Measurements from ENCODE around the gene TMEM175.

TMEM175 gene, protein sequence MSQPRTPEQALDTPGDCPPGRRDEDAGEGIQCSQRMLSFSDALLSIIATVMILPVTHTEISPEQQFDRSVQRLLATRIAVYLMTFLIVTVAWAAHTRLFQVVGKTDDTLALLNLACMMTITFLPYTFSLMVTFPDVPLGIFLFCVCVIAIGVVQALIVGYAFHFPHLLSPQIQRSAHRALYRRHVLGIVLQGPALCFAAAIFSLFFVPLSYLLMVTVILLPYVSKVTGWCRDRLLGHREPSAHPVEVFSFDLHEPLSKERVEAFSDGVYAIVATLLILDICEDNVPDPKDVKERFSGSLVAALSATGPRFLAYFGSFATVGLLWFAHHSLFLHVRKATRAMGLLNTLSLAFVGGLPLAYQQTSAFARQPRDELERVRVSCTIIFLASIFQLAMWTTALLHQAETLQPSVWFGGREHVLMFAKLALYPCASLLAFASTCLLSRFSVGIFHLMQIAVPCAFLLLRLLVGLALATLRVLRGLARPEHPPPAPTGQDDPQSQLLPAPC

DNA sequence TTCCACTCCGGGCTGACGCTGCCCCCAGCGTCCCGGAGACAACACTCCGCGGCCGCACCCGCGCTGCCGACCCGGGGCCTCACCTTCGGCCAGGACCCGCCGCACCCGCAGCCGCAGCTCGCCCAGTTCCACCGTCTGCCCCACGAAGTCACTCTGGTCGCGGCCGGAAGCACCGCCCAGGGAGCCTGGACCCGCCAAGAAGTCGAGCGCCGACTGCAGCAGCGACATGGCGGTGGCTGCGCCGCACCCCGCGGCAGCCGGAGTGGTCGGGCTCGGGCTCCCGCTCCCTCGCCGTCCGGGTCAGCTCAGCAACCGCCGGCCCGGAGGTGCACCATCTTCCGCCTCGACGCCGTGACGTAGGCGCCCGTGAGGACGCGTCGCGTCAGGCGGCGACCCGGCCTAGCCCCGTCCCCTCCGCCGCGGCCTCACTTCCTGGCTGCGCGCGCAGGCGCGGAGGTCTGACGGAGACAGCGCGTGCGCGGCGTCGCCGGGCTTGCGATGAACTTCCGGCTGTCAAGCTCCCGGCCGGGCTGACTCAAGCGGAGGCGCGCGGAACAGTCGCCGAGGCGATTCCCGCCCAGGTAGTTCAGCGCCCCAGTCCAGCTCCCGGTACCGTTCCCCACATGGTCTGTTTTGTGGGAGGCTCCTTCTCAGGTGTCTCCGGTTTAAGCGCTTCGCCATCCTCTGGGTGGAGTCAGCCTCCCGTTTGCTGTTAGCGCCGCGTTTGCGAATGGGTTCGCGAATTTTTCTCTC, at the start of gene TMEM175, which contains the start of gene GAK:
TSS of gene TMEM175 (plus strand) at position 501 of the 753 bp plus-strand sequence. CDS start 15,280 bp downstream, outside the sequence.
TSS of gene GAK (minus strand) at position 357 of the 753 bp plus-strand sequence. CDS start at position 228, 129 bp downstream.
- peak; percentile 90 for DNase-seq

DNA sequence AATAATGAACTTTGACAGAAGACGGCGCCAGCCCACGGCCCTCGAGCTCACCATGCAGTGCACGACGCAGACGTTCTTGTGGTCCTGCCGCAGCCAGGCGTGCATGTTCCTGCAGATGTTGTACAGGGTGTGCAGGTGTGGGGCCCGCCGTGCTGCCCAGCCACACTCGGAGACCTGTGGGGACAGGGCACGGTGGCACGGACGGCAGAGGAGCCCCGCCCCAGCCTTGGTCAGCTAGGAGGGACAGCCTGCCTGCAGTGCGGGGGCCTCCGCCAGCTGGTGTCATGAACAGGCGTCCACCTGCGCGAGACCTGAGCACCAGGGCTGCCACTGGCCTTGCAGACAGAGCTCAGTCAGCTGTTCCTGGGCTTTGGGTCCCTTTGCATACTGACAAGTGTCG, 49.6 kb upstream of the TMEM175 start:
- DNase-seq, result no peak

DNA sequence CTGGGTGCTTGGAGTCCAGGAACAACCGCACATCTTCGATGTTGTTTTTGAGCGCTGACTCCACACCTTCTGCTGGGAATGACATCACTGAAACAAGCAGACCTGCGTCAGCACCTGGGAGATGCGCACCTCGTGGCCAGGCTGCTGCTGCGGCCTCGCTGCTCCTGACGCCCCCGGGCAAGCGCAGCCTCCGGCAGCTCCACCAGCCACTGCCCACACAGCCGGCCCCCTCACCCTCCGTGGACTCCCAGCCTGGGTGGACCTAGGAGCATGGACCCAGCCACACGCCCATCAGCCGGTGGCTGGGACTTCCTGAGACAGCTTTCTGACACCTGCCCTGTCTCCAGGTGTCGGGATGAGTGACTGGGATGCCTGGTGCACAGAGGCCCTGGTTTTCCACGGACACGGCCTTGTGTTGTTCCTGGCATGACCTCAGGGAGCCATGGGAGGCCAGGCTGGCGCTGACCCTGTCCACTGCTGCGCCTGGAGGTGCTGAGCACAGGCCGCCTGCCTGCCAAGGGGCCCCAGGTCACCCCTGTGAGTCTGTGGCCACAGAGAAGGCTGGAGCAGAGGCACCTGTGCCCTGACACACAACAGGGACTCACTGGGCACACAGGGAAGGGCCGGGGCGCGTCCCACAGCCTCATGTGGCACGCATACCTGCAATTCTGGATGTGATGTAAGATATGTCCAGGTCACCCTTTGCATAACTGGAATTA, 48.7 kb upstream of the TMEM175 start:
- no peak for DNase-seq

DNA sequence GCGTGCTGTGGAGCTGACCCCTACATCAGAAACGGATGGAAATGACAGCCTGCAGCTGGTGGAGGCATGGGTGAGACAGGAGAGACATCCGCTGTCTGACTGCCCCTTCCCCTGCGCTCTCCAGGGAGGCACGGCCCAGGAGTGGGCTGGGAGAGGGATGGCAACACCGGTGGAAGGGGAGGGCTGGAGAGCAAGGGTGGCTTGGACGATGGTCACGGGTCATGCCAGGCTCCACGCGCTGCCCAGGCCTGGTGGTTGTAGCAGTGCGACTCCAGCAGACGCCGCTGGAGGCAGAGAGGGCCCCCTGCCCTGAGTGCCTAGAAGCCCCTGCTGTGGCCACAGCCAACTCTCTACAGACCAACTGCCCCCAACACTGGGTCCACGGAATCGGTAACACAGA, 48.0 kb upstream of the TMEM175 start:
- no peak for DNase-seq

DNA sequence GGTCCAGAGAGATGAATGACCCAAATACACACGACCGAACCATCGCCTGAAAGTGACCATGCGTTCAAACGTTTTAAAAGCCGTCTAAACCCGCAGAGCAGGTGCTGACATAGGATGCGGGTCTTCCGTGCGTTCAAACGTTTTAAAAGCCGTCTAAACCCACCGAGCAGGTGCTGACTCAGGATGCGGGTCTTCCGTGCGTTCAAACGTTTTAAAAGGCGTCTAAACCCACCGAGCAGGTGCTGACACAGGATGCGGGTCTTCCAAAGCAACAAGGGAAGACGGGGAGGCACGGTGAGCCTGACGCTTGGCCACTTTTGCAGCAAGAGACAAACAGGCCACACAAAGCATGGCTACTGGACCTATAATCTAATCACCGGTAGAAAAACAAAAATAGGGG, 47.4 kb upstream of the TMEM175 start:
- no peak for DNase-seq

DNA sequence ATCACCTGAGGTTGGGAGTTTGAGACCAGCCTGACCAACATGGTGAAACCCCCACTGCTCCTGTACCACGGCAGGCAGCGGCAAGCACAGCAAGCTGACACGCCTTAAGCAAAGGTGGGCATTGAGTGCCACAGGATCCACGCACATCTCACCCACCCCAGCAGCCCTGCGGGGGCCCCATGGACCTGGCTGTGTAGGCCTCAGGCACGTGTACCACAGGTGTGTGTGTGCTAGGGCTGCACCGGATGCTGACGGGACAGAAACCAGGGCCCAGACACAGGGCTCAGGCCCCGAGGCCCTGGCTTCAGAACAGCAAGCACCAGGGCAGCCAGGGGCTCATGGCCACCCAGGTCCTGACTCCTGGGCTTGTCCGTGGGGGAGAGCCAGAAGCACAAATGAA, 46.9 kb upstream of the TMEM175 start:
- DNase-seq, result no peak

DNA sequence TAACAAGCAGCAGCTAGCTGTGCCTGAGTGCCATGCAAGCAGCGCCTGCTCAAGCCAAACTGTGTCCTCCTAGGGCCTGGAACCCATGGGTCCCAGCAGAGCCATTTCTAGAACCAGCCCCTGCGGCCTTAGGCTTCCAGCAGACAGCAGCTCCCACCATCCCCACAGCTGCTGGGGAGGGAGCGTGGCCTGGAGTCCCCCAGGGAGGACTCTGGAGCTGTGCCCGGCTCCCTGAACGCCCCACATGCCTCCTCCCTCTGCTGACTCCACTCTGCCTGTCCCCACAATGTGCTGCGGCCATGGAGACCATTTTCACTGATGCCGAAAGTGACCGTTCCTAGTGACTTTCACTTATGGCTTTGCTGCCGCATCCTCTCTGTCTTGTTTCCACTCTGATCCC, 46.0 kb upstream of the TMEM175 start:
- no peak for DNase-seq

DNA sequence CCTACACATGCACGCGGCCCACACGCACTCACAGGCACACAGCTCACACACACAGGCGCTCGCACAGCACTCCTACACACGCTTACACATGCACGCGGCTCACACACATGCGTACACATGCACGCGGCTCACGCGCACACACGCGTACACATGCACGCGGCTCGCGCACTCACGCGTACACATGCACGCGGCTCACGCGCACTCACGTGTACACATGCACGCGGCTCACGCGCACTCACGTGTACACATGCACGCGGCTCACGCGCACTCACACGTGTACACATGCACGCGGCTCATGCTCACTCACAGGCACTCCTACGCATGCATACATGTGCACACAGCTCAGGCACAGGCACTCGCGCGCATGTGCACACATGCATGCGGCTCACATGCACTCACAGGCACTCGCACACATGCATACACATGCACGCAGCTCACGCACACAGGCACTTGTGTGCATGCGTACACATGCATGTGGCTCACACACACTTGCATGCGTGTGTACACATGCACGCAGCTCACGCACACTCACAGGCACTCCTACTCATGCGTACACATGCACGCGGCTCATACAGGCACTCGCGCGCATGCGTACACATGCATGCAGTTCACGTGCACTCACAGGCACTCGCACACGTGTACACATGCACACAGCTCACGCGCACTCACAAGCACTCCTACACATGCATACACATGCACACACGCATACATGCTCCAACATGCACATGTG, 45.1 kb upstream of the TMEM175 start:
- DNase-seq, result no peak

DNA sequence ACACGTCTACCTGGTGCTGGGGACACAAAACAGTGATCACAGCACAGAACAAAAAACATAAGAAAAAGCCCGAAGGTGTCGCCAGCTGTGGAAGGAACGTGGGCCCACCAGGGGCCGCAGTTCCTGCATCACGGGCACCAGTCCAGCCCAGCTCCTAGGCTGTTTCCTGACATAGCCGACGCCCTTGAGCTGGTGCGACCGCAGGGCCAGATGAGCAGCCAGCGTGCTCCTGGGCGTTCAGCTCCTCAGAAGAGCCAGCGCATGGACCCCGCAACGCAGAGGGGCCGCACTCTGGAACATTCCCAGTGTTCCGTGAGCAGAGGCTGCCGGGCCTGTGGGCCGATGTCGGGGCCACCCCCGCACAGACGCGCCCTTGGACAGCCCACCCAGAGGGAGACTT, 44.2 kb upstream of the TMEM175 start:
- no peak for DNase-seq

DNA sequence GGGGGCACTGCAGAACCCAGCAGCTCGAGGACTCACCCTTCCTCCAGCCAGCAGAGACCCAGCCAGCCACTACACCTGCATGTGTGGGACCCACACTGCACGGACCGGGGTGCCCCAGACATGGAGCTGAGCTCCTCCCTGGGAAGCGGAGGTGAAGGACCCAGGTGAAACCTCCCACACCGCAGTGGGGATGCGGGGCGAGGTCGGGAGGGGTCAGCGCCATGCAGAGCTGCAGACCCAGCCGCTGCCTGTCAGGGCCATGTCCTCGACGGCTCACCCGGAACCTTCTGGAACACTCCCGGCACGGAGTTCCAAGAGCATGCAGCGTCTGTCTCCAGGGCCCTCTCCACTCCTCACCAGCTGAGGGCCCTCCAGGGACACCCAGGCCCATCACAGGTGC, 42.7 kb upstream of the TMEM175 start:
- no peak for DNase-seq

DNA sequence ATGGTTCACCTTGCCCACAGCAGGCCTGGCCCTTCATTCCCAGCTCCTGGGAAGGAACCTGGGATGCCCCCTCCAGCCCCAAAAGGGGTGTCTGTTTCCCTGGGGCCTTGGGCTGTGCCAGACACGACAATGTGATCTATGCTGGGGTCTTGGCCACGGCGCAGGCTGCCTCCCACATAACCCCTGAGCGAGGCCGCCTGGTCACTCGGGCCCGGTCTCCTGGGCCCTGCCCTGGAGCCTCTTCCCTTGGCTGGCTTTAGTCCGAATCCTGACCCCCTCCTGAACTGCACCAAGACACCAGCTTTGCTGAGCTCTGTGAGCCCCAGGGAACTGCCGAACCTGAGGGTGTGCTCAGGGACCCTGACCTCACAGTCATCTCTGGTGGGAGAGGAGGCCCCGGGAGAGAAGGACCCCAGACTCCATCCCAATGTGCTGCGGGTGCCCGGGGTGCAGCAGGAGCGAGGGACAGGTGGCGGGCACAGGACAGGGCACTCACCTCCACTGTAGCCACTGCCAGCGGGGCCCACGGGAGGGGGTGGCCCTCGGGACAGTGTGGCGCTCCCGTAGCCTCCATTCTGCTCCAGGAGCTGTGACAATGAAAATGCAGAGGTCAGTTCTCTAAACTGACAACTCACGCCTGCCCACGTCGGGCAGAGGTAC, 42.1 kb upstream of the TMEM175 start:
- DNase-seq, result no peak

DNA sequence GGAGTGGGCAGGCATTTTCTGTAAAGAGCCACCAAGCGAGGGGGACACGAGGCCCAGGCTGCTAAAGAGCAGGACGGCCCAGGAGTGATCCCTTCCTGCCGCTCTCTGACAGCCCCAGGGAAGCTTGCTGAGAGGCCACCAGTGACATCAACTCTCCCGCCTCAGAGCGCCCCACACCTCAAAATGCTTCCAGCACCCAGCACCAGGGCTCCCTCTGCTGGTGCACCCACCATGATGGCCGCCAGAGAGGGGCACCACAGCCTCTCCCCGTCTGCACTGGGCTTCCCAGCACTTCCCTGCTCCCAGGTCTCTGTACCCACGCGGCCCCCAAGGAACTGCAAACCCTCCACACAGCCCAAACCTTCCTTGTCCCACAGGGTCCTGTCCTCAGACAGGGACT, 40.5 kb upstream of the TMEM175 start:
- no peak for DNase-seq

DNA sequence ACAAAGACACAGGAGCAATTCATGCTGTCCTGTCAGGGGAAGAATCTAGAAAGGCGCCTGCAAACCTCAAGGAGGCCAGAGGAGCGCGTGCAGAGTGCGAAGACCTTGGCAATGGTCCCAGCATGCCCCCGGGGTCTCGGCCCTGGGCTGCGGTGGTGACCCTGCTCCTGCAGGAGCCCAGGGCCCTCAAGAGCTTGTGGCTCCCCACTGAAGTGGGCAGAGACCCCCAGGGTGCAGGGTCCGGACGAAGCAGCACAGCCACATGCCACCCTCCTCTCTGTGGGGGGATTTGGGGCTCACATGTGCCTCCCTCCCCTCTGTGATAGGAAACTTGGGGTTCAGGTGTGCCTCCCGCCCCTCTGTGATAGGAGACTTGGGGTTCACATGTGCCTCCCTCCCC, 39.5 kb upstream of the TMEM175 start:
- no peak for DNase-seq

DNA sequence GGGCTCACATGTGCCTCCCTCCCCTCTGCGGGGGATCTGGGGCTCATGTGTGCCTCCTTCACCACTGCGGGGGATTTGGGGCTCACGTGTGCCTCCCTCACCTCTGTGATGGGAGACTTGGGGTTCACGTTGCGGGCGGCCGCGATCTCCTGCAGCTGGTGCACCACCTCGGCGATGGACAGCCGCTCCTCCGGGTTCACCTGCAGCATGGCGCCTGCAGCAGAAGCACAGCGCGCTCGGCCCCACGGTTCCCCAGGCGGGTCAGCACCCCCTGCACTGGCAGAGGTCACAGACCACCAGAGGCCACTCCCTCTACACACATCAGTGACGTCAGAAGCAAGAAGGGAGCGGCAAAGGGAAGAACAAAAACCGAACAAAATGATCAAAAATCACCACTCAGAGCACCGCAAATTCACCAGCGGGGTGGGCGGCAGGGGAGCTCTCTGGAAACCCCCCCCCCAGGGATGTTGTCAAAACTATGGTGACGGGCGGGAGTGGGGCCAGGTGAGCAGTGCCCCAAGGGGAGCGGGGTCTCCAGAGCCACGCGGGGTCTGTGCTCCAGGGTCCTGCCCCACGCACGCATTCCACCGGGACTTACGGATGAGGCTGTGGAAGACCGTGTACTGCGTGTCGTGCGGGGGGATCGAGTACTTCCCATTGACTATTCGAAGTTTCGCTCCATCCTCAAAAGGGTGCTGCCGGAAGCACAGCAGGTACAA, 38.8 kb upstream of the TMEM175 start:
- no peak for DNase-seq

DNA sequence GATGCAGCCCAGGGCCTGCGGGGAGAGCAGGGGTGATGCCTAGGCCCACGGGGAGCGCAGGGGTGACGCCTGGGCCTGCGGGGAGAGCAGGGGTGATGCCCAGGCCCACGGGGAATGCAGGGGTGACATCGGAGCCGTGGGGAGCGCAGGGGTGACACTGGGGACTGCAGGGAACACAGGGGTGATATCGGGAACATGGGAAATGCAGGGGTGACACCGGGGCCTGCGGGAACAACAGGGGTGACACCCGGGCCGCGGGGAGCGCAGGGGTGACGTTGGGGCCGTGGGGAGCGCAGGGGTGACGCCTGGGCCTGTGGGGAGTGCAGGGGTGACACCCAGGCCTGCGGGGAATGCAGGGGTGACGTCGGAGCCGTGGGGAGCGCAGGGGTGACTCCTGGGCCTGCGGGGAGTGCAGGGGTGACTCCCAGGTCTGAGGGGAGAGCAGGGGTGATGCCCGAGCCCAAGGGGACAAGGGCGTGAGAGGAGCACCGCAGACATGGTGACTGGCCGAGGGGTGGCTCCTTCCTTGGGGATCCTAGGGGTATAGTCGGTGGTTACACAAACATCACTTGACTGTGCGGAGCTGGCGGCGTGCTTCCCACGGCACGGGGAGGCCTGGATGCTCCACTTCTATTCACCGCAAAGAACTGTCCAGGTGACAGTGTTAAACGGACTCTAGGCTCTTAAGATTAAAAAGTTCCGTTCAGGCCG, 38.1 kb upstream of the TMEM175 start:
- no peak for DNase-seq

DNA sequence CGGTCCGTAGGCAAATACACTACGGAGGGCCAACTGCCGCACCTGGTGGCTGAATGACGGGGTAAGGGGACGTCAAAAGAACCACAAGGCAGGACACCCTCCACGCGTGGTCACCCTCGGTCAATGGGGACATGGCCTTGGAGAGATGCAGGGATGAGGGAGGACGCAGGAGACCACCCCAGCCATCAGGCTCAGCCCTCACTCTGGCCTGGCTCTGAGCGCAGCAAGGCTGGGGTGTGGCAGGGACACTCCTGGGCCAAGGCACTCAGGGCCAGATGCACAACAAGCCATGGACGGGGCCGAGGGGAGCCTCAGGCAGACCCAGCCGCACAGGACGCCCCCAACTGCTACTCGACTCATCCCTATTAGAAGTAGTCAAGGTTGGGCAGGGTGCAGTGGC, 36.7 kb upstream of the TMEM175 start:
- DNase-seq, result no peak

DNA sequence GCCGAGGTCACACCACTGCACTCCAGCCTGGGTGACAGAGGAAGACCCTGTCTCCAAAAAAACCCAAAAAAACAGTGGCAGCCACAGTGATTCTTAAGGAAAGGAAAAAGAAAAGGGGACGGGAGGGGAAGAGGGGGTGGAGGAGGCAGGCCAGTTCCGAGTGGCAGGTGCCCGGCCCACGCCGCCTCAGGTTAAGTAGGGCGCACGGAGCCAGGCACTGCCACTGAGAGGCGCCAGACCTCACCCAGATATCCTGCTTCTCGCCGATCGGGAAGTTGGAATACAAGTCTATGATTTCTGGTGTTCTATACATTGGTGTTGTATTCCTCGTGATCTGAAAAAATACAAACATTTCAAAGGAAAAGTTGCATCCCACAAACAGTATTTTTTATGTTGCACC, 36.0 kb upstream of the TMEM175 start:
- no peak for DNase-seq

DNA sequence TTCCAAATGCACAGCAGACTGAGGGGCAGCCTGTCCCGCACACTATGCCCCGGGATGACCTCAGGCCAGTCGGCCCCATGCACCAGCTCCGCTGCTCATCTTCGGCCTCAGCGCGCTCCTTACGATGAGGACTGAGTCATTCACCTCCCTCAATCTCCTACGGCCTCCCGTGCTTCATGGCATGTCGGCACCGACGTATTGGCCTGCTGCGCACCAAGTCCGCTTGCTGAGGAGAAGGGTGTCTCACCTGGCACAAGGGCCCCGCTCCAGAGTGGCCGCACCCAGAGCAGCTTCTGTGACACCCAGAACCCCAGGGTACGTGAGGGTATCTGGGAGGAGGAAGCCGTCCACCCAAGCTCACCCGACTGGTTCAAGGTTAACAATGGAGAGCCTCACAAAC, 35.6 kb upstream of the TMEM175 start:
- no peak for DNase-seq

DNA sequence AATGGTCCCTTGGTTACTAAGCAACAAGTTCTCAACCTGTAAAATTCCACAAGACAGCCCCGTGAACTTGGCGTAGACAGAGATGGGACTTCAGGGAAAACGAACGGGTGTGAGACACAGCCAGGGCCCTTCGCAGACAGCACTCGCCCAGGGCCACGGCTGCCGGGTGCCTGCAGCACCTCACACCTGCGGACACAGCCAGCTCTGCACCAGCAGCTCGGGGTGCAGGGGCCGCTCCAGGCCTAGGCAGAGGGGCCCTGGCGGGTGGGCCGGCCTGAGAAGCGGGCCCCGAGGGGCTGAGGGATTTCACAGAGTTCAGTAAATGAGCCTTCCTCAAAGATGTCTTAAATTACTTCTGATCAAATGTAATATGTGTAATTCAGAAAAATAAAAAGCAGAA, 34.1 kb upstream of the TMEM175 start:
- DNase-seq, result no peak

DNA sequence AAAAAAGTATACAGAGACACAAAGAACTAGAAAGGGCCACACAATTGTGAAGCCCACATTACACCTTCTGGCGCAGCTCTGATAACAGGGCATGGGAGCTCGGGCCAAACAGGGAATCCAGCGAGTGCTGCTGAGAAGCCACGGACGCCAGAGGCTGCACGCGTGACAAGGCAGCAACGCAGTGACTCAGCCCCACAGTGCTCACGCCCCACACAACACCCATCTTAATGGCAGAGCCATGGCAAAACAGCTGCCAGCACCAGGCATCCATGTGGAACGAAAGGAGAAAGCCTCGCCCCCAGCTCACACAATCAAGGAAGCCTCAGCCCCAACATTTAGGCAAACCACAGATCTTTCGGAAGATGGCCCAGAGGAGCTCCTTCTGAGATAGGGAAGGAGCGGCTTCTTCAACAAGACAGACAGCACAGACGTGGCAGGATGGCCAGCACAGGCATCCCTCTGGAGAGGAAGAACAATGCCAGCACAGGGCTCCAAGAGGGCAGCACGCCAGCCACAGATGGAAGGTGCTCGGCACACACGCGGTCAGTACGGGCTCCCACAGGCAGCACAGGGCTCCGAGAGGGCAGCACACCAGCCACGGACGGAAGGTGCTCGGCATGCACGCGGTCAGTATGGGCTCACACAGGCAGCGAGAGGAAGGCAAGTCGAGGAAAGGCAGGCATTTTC, 33.2 kb upstream of the TMEM175 start:
- DNase-seq, result no peak

Measured in NCI-H146 (cell line).